DOHH2 (cell line): ENCODE measurements around the gene LDAF1.
"Not testable (repeated sequence)": the region's sequence is repeated elsewhere in the genome, so short reads cannot be mapped to it uniquely, and the experiment has no call there.

ENCODE experiments used
- H3F3A ChIP-seq: fragments of 200-600 bp; sonication (generic), shearing (Covaris generic); 2 replicates; pipeline ENCODE4 v1.6.0; 2016; ENCODE audit warnings: antibody characterized with exemption, mild to moderate bottlenecking; ENCODE audit not compliant: control insufficient read depth, insufficient read depth
- H3K27ac ChIP-seq: fragments of 200-600 bp; sonication (generic); 2 replicates; pipeline ENCODE4 v1.5.1; 2014; ENCODE audit warnings: low read depth, mild to moderate bottlenecking, low read length, moderate library complexity
- H3K27me3 ChIP-seq: fragments of 200-600 bp; sonication (generic); 2 replicates; pipeline ENCODE4 v1.6.1; 2014; ENCODE audit warnings: mild to moderate bottlenecking, low read length, mixed read lengths; ENCODE audit not compliant: control insufficient read depth
- H3K36me3 ChIP-seq: fragments of 200-600 bp; sonication (generic); 2 replicates; pipeline ENCODE4 v1.6.1; 2014; ENCODE audit warnings: mild to moderate bottlenecking, low read length, moderate library complexity, mixed read lengths; ENCODE audit not compliant: control insufficient read depth
- H3K4me1 ChIP-seq: fragments of 200-600 bp; sonication (generic); 2 replicates; pipeline ENCODE4 v1.6.1; 2014; ENCODE audit warnings: mild to moderate bottlenecking, low read length, mixed read lengths; ENCODE audit not compliant: control insufficient read depth
- H3K4me2 ChIP-seq: fragments of 200-600 bp; sonication (generic); 2 replicates; pipeline ENCODE4 v1.6.0; 2014; ENCODE audit warnings: mild to moderate bottlenecking, low read length, moderate library complexity
- H3K4me3 ChIP-seq: fragments of 200-600 bp; sonication (generic); 2 replicates; pipeline ENCODE4 v1.5.1; 2014; ENCODE audit warnings: mild to moderate bottlenecking, low read length, mixed read lengths
- H3K79me2 ChIP-seq: fragments of 200-600 bp; sonication (generic); 2 replicates; pipeline ENCODE4 v1.6.1; 2014; ENCODE audit warnings: mild to moderate bottlenecking, low read length, mixed read lengths; ENCODE audit not compliant: control insufficient read depth
- H3K9me2 ChIP-seq: fragments of 200-600 bp; sonication (generic); replicated peaks from 2 replicates; pipeline ENCODE4 v1.6.1; 2014; ENCODE audit warnings: mild to moderate bottlenecking, low read length, mixed read lengths; ENCODE audit not compliant: control insufficient read depth
- H3K9me3 ChIP-seq: fragments of 200-600 bp; sonication (generic); 2 replicates; pipeline ENCODE4 v1.6.1; 2014; ENCODE audit warnings: antibody characterized with exemption, low read length, mixed read lengths; ENCODE audit not compliant: control insufficient read depth, insufficient read depth
- H4K20me1 ChIP-seq: fragments of 200-600 bp; sonication (generic); 2 replicates; pipeline ENCODE4 v1.6.0; 2014; ENCODE audit warnings: low read depth, mild to moderate bottlenecking, antibody characterized with exemption, low read length, moderate library complexity; ENCODE audit not compliant: control insufficient read depth, insufficient read depth
- EZH2phosphoT487 ChIP-seq: fragments of 200-600 bp; sonication (generic); IDR thresholded peaks from 2 replicates; pipeline ENCODE4 v1.6.1; 2017; ENCODE audit warnings: borderline replicate concordance, mild to moderate bottlenecking, antibody characterized with exemption, low read length, moderate library complexity, mixed read lengths
- TF ChIP-seq, protein P1 (sequence below): fragments of 200-600 bp; sonication (generic); IDR thresholded peaks from one replicate; pipeline ENCODE4 v1.5.1; 2014; ENCODE audit warnings: antibody characterized with exemption, mild to moderate bottlenecking, low read depth, low read length; ENCODE audit not compliant: poor library complexity, severe bottlenecking

Gene LDAF1

DNA sequence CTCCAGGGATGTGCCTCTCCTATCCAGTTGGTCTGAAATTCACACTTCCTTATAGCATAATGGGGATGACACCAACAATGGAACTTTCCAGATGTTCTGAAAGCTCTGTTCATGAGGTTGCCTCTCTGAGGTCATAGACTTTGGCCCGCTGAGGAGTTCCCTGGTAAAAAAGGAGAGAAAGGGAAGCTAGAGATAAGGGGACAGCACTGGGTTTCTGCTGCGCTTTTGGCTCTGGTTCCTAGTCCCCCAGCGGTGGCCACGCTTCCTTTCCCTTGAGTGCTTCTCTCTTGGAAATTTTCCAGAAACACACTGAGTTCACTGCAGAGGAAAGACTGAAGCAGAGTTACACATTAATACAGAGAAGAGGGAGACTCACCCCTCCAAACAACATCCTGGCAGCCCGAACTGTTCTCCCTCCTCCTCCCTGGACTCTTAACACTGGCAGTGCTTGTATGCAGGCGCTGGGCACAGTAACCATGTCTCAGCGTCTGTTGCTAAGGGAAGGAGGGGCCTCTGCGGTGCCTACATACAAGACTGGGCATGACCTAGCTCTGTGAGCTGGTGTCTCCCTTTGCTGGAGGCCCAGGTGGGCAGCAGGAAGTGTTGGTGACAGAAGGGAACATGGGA is 8.0 kb upstream of the LDAF1 start, which contains the start of gene DNAH3:
Gene DNAH3, minus strand, starts transcription at position 472 of the 627 bp plus-strand sequence. CDS start 527 bp downstream, outside the sequence.
- no peaks in the 10 kb centered on the region for H3K79me2 ChIP-seq
- no peaks in the 10 kb centered on the region for H3K9me2 ChIP-seq
- H3K9me3 ChIP-seq: no peaks in the 10 kb centered on the region
- no peak within 1 kb of the TSS for H3K4me2 ChIP-seq
- H3K4me3 ChIP-seq: no peak within 1 kb of the TSS
- H3K27ac ChIP-seq: no peak within 1 kb of the TSS
- no peaks in the 10 kb centered on the region for H4K20me1 ChIP-seq
- no peaks in the 10 kb centered on the region for H3K36me3 ChIP-seq
- H3F3A ChIP-seq: no peaks in the 10 kb centered on the region
- no peak for TF ChIP-seq EZH2phosphoT487
- TF ChIP-seq, protein P1, sequence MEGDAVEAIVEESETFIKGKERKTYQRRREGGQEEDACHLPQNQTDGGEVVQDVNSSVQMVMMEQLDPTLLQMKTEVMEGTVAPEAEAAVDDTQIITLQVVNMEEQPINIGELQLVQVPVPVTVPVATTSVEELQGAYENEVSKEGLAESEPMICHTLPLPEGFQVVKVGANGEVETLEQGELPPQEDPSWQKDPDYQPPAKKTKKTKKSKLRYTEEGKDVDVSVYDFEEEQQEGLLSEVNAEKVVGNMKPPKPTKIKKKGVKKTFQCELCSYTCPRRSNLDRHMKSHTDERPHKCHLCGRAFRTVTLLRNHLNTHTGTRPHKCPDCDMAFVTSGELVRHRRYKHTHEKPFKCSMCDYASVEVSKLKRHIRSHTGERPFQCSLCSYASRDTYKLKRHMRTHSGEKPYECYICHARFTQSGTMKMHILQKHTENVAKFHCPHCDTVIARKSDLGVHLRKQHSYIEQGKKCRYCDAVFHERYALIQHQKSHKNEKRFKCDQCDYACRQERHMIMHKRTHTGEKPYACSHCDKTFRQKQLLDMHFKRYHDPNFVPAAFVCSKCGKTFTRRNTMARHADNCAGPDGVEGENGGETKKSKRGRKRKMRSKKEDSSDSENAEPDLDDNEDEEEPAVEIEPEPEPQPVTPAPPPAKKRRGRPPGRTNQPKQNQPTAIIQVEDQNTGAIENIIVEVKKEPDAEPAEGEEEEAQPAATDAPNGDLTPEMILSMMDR: no peak
- peaks cover 14% of the 10 kb centered on the region for H3K27me3 ChIP-seq
- H3K4me1 ChIP-seq: no peaks in the 10 kb centered on the region

DNA sequence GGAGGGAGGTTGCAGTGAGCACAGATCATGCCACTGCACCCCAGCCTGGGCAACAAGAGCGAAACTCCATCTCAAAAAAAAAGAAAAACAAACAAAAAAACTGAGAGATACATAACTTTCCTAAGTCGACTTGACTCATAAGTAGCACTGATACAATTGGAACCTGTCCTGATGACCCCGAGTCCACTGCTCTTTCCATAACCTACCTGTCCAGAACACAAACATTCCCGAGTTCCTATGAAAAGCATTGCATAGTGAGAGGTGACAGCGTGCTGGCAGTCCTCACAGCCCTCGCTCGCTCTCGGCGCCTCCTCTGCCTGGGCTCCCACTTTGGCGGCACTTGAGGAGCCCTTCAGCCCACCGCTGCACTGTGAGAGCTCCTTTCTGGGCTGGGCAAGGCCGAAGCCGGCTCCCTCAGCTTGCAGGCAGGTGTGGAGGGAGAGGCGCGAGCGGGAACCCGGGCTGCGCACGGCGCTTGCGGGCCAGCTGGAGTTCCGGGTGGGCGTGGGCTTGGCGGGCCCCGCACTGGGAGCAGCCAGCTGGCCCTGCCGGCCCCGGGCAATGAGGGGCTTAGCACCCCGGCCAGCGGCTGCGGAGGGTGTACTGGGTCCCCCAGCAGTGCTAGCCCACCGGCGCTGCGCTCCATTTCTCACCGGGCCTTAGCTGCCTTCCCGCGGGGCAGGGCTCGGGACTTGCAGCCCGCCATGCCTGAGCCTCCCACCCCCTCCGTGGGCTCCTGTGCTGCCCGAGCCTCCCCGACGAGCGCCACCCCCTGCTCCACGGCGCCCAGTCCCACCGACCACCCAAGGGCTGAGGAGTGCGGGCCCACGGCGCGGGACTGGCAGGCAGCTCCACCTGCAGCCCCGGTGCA is 6.1 kb upstream of the LDAF1 start:
- H3F3A ChIP-seq, H4K20me1 ChIP-seq, H3K79me2 ChIP-seq, H3K36me3 ChIP-seq, H3K4me1 ChIP-seq, H3K9me2 ChIP-seq, H3K27ac ChIP-seq, H3K4me3 ChIP-seq, H3K9me3 ChIP-seq, H3K4me2 ChIP-seq: not testable (repeated sequence)
- H3K27me3 ChIP-seq: peaks cover 13% of the 10 kb centered on the region

DNA sequence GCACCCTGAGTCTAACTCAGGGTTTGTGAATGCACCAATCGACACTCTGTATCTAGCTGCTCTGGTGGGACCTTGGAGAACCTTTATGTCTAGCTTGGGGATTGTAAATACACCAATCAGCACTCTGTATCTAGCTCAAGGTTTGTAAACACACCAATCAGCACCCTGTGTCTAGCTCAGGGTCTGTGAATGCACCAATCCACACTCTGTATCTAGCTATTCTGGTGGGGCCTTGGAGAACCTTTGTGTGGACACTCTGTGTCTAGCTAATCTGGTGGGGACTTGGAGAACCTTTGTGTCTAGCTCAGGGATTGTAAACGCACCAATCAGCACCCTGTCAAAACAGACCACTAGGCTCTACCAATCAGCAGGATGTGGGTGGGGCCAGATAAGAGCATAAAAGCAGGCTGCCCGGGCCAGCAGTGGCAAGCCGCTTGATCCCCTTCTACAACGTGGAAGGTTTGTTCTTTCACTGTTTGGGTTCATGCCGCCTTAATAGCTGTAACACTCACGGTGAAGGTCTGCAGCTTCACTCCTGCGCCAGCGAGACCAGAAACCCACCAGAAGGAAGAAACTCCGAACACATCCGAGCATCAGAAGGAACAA is 5.2 kb upstream of the LDAF1 start:
- H3K27me3 ChIP-seq, H4K20me1 ChIP-seq, H3K79me2 ChIP-seq, H3K9me3 ChIP-seq, H3K9me2 ChIP-seq, H3K4me1 ChIP-seq, H3K27ac ChIP-seq, H3K36me3 ChIP-seq, H3F3A ChIP-seq, H3K4me3 ChIP-seq, H3K4me2 ChIP-seq: not testable (repeated sequence)

DNA sequence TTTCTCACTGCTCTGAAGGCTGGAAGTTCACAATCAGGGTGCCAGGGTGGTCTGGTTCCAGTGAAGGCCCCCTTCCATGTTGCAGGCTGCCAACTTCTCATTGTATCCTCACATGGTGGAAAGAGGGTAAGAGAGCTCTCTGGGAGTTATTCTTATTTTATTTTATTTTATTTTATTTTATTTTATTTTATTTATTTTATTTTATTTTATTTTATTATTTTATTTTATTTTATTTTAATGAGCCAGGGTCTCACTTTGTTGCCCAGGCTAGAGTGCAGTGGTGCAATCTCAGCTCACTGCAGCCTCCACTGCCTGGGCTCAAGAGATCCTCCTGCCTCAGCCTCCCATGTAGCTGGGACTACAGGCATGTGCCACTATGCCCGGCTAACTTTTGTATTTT is 2.5 kb upstream of the LDAF1 start:
- Histone ChIP-seq H3K79me2 (peaks cover 25% of the 10 kb centered on the region), H3K4me1 (peaks cover 19% of the 10 kb centered on the region)
- not testable (repeated sequence) for H3K4me2 ChIP-seq, H3K9me3 ChIP-seq, H4K20me1 ChIP-seq, H3K27me3 ChIP-seq, H3K27ac ChIP-seq, H3K4me3 ChIP-seq, H3K36me3 ChIP-seq, H3K9me2 ChIP-seq, H3F3A ChIP-seq
